ENCODE results near the gene SIGMAR1.

The SIGMAR1 gene

GRCh38 chr9:34600908-34601307 is 36.7 kb downstream of the SIGMAR1 start:
- DNase-seq: no peak

GRCh38 chr9:34599546-34599945 is 38.0 kb downstream of the SIGMAR1 start:
- DNase-seq: no peak

- DNase-seq: no peak
Observed at GRCh38 chr9:34594177-34594576, 43.4 kb downstream of the SIGMAR1 start.

DNA sequence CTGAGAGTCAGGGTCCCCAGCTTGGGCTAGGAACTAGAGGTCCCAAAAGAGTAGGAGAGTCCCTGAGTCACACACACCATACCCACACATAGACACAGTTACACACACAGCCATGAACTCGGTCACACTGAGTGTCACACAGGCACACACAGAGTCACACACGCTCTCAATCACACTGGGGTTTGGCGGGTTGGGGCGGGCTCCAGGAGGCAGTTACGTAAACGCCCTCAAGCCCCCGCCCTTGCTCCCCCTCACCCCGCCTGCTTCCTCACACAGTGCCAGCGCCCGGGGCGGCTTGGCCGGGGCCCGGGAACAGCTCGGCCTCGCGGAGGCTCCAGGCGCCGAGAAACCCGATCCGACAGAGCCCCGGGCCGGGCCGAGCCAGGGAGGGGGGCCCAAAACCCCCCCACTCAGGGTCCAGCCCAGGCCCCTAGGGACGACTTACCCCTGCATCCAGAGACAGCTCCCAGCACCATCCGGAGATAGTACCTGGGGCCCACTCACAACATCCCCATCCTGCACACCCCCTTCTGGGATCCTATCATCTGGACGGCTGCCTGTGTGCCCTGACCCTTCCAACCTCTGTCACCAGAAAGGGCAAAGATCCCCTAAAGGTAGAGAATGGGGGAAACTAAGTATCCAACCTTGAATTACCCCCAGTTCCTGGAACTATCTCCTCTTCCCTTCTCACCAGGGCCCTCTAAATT is 44.5 kb downstream of the SIGMAR1 start:
- peak; percentile 6 for DNase-seq

DNA sequence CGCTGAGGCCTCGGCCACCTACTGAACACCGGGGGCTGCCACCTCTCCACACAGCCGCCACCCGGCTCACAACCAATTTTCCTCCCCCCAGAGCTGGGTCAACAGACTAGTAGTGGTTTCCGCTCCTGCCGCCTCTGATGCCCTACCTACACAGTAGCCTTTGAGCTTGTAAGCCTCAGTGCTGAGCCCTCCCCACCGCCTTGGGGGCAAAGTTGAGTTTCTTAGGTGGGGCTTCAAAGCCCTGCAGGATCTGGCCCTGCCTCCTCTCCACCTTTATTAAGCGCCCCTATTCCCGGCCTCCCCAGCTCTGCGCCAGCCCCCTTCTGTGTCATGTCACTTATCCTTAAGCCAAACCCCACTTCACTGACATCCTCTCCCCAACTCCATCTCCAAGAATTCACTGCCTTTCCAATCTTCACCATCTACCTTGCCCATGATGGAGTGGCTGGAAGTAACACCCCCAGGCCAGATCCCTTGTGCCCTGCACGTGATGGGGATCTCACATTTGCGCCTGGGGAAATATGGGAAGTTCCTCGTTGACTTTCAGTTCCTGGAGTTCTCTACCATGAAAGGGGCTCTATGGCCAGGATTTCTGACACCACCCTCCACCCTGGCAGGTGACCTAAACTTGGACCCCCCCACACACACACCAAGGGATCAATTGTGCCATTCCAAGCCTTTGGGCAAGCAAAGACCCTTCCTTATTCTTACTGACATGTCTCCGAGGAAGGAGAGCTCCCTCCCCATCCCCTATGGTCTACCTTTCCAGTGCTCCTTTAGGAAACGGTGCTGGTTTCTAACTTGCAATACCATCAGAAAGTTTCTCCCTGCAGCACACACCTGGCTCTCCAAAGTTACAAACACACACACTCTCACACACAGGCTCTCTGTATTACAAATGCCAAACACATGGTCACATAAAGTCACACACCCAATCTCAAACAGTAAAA is 45.4 kb downstream of the SIGMAR1 start:
- no peak for DNase-seq

DNA sequence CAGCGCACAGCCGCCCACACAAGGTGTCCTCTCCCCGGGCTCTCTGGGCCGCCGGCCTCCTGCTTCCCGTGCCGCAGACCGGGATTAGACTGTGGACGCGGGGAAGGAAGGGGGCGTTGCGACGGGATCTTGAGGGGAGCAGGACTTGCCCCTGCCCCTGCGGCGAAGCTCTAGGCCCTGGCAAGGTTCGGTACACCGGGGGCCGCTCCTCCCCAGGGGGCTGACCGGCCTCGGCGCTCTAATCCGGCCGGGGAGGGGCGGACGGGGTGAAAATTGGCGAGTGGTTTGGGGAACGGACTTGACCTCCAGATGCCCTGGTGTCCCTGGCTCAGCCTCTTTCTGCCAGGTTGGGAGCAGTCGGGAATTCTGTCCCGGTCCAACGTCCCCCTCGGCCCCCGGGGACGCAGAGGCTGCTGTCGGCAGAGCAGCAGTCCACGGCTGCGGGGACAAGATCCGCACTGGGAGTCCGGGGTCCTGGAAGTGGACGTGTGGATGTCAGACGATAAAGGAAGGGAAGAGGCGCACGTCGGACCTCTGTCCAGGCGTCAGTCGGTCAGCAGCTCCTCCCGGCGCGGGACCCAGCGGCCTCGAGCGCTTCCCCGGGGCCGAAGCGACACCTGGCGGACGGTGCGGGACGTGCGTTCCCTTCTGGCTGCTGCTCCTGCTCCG is 46.2 kb downstream of the SIGMAR1 start:
- DNase-seq: peak; percentile 84

DNA sequence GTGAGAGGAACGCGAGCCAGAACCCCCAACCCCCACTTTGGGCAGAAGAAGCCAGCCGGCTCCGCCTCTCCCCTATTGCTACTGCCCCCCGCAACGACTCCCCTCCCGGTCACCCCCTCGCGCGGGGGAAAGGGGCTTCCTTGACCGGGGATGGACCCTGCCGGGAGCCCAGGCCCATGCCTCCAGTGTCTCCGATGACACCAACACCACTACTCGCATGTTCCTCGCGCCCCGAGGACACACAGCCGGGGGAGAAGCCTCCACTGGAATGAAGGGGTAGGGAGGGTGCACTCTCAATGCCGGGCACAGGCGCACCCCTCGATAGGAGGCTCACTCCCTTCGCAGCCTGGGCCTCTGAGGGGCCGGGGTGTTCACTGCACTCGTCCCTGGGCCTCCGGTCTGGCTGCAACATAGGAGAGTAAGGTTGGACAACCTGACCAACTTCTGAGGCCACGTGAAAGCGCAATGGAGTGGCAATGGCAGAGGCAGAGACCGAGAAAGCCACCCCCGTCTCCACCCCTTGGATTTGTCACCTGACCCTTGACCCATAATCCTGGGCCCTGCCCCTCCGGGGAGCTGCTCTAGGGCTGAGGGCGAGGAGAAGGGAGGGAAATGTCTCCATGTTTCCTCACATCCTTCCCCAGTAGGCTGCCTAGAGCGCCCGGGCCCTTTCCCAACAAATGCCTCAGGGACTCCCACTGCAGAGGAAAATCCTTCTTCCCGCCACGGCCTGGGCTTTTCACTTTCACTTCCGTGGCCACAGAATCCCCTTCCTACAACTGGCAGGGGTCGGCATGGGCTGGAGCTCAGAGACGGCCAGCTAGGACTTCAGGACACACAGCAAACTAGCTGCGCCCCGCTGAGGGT is 47.0 kb downstream of the SIGMAR1 start:
- DNase-seq: no peak

DNA sequence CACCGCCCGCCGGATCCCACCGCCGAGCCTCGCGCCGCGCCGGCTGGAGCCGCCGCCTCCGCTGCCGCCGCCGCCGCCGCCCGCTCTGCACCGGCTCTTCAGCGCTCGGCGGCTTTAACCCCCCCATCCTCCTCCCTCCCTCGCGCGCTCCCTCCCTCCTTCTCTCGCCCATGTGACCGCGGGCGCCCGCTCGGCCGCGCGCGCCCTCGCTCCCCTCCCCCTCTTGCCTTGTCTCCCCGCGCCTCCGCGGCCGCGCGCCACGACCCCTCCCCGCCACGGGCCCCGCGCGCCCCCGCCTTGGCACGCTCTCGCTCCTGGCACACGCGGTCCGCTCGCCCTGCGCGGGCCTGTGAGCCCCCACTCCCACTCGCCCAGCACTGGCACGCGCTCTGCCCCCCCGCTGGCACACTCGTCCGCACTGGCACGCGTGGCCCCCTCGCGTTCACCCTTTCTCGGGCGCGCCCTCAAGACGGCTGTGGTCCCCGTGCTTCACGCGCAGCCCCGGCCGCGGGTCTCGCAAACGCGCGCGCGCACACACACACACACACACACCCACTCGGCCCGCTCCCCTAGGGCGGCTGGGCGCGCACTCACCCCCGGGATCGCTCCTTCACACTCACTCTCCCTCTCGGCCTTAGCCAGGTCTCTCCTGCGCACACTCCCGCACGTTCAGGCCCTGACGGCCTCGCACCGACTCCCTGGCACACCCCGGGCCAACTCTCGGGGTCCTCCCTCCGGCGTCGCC is 47.8 kb downstream of the SIGMAR1 start, which contains the start of gene CNTFR:
Gene CNTFR (minus strand): TSS at position 89 of the 745 bp plus-strand sequence. CDS start 20,743 bp downstream, outside the sequence.
- peak; percentile 9 for DNase-seq

DNA sequence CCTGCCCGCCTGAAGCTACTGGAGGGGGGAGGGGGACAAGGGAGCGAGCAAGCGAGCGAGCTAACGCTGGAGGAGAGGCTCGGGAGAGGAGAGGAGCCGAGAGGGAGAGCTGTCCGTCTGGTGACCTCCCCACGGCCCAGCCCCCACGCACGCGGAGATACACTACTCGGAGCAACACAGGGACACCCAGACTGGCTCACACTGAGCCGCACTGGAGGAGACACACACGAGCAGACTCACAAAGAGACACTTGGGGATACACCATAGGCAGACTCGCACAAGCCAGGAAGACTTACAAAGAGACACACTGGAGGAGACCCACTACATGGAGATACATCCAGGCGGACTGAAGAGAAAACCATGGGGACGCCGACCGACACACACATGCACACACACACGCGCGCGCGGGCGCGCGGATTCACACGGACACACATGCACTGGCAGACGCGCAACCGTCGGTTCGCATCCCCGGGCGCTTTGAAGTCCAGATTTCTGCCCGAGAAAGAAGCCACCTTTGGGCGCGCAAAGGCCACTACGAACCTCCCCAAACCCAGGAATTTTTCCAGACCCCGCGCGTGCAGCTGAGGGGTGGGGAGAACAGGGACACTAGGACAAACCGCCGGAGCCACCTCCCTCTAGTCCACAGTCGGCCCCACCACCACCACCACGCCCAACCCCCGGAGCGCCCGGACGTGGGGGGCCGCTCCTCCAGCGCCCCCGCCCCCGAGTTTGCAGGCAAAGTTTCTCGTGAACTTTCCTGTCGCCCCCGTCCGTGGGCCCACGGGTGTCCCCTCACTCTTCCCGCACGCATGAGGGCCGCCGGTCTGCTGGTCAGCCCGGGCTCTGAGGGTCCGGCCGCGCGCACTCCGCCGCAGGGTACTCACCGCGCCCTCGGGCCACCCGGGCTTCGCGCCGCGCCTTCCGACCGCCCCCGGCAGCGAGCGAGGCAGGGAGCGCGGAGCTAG is 48.6 kb downstream of the SIGMAR1 start:
- no peak for DNase-seq

DNA sequence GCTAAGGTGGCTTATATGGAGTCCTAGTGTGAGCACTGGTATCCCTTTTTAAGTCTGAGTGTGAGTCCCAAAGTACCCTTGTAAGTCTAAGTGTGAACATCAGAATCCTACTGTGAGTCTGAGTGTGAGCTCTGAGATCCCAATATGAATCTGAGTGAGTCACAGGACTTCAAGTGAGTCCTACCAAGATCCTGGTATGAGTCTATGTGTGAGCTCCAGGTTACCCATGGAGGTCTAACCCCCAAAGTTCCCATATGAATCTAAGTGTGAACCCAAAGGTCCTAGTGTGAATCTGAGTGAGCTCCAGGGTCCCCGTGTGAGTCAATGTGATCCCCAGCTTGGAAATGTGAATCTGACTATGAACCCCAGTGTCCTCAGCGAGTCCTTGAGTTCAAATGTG is 50.3 kb downstream of the SIGMAR1 start:
- DNase-seq: no peak

DNA sequence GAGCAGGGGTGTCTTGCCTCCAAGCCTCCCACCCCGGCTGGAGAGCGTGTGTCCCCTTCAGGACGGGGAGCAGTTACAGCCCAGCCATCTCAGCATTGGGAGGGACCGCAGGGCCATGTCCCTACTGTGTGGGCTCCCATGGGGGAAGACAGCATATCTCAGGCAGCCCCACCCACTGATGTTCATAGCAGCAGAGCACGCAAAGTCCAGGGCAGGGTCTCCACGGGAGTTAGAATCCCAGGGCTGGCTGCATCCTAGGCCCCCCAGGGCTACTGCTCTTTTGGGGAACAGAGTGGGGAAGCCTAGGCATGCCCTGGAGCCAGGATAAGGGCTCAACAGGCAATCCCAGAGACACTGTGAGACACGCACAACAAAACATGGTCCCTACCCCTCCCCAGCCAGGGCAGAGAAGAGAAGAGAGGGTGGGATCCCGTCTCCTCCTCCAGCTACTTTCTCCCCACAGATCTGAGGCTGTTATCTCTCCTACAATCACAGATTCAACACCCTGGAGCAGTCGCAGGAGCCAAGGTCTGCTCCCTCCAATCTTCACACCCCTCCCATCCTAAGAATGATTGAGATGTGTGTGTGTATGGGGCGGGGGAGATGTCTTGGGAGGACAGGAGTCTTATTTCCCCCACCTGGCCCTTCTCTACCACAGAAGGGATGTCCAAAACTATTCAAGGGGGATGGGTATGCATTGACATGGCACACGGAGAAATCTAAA is 51.5 kb downstream of the SIGMAR1 start:
- DNase-seq: no peak

DNA sequence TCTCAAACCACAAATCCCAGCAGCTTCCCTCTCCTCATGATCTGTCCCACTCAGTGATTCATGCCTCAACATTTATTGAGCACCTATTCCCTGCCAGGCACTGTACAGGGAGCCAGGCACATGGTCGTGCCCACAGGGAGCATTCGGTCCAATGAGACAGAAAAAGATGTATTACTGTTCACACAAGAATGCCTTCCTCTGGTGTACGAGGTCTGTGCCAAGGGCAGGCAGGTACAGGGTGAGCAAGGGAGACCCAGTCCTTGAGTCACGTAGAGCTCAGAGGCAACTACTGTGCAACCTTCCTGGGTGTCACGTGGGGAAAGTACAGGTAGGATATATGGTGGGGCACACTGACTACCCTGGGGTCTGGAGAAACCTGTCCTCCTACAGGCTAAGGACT is 52.6 kb downstream of the SIGMAR1 start:
- no peak for DNase-seq
